ENCODE measurements around the gene LARP4B. TPM values are rescaled to one million over a fixed set of nuclear protein-coding genes. Genes with fewer than 3 reads are reported as not detected.
A peak's percentile ranks its signal among the peaks of the same experiment; 100 is the strongest.
"Not testable (repeated sequence)": the region's sequence is repeated elsewhere in the genome, so short reads cannot be mapped to it uniquely, and the experiment has no call there.

Gene LARP4B
- total RNA-seq, 2 donors from 2014 or later = 45.3 to 53.9 TPM

DNA sequence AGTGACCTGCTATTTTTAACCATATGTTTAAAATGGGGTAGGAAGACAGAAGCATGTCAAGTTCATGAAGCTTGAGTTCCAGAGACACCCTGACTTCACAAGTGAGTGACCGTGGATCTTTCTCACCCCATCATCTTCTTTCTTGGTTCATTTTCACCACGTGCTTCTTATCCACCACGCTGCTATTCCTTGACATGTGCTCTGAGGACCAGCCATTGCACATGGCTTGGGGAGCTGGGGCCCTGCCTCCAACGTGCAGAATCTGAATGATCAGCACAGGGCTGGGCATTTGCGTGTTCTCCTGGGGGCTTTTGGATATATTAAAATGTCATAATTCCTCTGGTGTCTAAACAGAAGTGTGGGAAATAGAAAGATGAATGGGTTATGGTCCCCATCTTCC is 31.7 kb upstream of the LARP4B start:
- DNase-seq = no peak
- ATAC-seq = no peak

DNA sequence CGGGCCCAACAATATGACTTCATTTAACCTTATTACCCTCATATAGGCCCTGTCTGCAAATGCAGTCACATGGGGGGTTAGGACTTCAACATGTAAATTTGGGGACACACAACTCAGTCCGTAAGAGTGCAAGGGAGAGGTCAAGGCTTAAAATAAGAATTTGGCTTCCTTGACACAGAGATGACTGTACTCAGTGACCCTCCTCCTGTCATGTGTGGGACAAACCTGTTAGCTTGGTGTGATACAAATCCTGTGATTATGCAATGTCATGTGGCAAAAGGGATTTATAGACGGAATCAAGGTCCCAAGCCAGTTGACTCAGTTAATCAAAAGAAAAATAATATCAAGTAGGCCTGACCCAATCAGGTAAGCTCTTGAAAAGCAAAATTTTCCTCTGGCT is 30.8 kb upstream of the LARP4B start:
- ATAC-seq = no peak
- DNase-seq = no peak
- intact Hi-C loops (cut with DNase I) = no loop called here

More for the DNA sequence above, 31.7 kb upstream of the LARP4B start:
- intact Hi-C loops (cut with DNase I) = no loop called here

GRCh38 chr10:958856-959255 is 27.4 kb upstream of the LARP4B start:
- DNase-seq (no peak), ATAC-seq (no peak)
- intact Hi-C loops (cut with DNase I) = no loop called here

- DNase-seq (no peak), ATAC-seq (no peak)
- intact Hi-C loops (cut with DNase I) = no loop called here
Measured at GRCh38 chr10:958106-958505, 26.6 kb upstream of the LARP4B start.

- DNase-seq (no peak), ATAC-seq (no peak)
- intact Hi-C loops (cut with DNase I) = no loop called here
Measured at GRCh38 chr10:955820-956217, 24.3 kb upstream of the LARP4B start.

DNA sequence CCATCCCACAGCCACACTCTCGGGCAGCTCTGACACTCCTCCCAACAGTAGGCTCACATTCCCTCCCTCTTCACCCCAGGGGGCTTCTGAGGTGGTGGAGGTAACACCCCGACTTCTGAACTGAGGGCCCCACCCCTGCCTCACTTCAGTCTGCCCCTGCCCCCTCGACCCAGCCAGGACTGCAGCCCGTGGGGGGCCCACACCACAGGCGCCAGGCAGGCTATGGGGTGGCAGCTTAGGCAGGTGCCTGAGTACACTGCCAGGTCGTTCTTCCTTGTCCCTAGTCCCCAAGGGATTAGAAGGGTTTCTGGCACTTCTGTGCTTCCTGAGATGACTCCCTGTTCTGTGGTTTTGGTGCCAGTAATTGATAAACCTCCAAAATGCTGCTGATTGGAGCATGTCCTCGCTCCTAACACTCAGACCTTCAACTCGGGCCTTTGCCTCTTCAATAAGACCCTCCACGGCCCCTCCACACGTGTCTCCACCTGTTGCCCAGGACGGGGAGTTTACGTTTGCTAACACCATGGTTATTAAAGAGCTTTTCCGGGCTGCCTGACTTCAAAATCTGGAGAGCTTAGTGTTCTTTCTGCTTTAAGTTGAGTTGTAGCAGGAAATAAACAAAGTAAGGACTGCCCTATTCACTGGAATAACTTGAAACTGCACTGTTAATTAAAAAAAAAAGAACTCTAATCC is 23.8 kb upstream of the LARP4B start:
- no peak for ATAC-seq
- intact Hi-C loops (cut with DNase I) = no loop called here
- no peak for DNase-seq

GRCh38 chr10:954396-954795 is 22.9 kb upstream of the LARP4B start:
- ATAC-seq = no peak
- intact Hi-C loops (cut with DNase I) = no loop called here
- DNase-seq = no peak

DNA sequence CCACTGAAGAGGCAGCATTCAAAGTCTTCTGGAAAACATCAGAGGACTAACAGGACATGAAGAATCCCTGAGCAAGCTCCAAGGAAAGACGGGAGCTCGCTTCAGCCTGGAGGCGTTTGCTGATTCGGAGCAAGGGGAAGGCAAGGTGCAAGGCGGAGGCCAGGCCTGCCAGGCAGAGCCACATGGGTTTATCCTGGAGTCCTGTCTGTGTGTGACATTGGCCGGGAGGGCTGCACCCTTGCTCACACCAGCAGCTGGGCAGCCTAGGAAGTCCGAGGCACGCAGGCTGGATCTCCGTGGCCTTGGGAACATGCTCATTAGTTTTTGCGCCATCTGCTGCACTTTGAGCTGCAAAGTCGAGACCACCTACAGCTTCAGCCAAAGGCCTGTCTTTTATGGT is 22.3 kb upstream of the LARP4B start:
- no peak for ATAC-seq
- intact Hi-C loops (cut with DNase I) = no loop called here
- DNase-seq = no peak

DNA sequence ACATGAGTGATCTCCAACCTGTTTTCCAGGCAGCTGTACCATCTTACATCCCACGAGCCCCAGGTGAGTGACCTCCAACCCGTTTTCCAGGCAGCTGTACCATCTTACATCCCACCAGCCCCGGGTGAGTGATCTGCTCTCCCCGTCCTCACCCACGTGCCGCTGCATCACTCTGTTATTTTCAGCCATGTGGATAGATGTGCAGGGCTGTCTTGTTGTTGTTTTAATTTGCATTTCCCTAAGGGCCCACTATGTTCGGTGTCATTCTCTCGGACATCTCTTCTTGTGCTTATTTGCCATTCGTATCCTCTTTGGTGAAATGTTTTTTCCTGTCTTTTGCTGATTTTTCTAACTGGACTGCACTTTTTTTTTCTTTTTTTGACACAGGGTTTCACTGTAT is 17.9 kb upstream of the LARP4B start:
- DNase-seq (no peak), ATAC-seq (no peak)
- intact Hi-C loops (cut with DNase I) = no loop called here

- ATAC-seq = no peak
- DNase-seq = no peak
- intact Hi-C loops (cut with DNase I) = no loop called here
Measured at GRCh38 chr10:948347-948746, 16.8 kb upstream of the LARP4B start.

- DNase-seq (no peak), ATAC-seq (no peak)
- intact Hi-C loops (cut with DNase I) = no loop called here
Measured at GRCh38 chr10:947881-948280, 16.4 kb upstream of the LARP4B start.

- DNase-seq (no peak), ATAC-seq (no peak)
- intact Hi-C loops (cut with DNase I) = no loop called here
Measured at GRCh38 chr10:947051-947450, 15.5 kb upstream of the LARP4B start.

GRCh38 chr10:945778-946177 is 14.3 kb upstream of the LARP4B start:
- intact Hi-C loops (cut with DNase I) = no loop called here
- DNase-seq = no peak
- no peak for ATAC-seq

DNA sequence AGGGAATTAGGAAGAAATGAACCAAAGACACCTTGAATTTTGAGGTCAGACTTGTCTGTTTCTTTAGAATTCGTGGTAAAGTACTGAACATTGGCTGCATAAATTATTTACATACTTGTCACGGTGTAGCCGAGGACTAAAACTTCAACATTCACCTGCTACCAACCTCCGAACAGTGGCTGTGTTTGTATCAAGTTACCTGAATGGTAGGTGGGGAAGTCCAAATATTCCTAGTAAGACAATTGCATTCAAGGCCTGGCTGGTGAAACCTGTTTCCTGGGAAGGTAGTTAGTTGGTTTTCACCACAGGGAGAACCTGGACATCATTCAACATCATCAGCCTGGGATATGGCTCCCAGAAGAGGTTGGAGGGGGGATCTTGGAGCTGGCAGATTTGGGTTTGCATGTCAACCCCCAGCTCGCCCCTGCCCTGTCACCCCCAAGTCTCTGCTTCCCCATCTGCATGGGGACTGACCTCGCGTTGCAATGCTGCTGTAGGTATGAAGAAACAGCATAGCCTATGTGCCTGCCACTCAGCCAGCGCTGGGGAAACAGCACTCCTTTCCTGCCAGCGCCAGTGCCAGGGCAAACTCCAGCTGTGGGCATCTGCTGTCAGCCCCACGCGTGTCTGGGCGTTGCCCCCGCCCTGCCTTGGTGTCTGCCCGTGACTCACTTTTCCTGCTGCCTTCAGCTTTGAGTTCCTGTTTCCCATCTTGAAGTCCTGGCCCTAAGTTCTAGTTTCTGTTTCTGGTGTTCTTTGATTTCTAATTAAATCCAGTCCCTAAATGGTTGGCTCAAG is 12.7 kb upstream of the LARP4B start:
- intact Hi-C loops (cut with DNase I) = no loop called here
- DNase-seq (peak; percentile 77), ATAC-seq (peak; percentile 71 to 89)

DNA sequence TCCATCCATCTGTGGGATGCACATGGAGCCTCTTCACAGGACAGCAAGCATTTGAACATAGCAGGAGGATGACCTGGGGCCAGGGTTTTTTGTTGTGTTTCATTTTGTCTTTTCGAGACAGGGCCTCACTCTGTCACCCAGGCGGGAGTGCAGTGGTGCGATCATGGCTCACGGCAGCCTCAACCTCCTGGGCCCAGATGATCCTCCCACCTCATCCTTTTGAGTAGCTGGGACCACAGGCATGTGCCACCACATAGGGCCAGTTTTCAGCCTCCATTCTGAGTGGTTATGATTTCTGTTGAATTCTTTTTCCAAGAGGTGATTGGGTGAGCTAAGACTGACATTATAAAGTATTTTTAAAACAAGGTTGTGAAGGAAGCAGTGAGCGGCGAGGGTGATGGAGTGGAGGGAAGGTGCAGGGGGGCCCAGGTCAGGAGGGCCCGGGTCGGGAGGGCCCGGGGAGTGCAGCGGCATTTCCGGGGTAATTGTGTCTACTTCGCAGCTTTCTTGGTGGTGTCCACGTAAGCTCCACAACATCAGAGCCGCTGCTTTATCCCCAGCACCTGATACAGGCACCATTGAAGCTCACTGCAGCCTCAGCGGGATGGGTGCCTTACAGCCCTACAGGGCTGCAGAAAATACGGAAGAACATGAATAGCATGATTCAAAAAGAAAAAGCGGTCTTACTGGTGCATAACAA is 12.0 kb upstream of the LARP4B start:
- ATAC-seq (no peak), DNase-seq (no peak)
- intact Hi-C loops (cut with DNase I) = no loop called here

DNA sequence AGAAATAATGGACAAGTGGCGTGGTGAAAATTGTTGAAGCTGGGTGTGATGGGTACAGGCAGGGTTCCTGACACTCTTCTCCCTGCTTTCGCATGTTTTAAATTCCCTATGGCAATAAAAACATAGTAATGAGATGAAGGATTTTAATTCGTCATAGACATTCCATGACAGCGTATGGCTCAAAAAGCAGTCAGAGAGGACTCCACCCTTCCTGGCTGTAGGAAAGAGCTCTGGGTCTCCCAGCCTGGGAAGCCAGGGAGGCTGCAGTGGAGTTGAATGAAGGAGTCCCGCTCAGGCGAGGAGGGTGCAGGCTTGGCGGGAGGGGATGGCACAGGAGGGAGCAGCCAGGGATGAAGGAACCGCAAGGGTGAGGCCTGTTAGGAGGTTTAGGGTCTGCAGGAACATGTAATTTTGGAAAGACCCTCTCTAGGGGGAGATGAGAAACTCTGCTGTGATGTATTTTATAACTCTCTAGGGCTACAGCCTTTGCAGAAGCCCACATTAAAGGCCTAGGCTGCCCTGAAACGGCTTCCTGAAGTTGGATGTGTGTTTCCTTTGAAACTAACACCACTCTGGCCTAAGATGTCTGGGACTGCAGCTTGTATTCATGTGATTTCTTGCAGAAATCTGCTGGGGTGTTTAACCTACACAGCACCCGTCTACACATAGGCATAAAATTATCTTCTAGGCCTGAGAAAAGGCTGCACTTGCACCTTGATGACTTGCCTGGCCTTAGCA is 7.6 kb upstream of the LARP4B start:
- ATAC-seq (no peak), DNase-seq (no peak)
- intact Hi-C loops (cut with DNase I) = loop anchor here in 1 of 2 donors (5.0 kb wide), 1 partner anchor 43 kb away; no protein-coding TSS in a partner anchor

- ATAC-seq (no peak), DNase-seq (no peak)
- intact Hi-C loops (cut with DNase I) = loop anchor here in 1 of 2 donors (5.0 kb wide), 1 partner anchor 47 kb away; no protein-coding TSS in a partner anchor
Measured at GRCh38 chr10:934746-935406, 3.4 kb upstream of the LARP4B start.

- ATAC-seq; intact Hi-C loops (cut with DNase I): not testable (repeated sequence)
Measured at GRCh38 chr10:934165-934564, 2.7 kb upstream of the LARP4B start.

DNA sequence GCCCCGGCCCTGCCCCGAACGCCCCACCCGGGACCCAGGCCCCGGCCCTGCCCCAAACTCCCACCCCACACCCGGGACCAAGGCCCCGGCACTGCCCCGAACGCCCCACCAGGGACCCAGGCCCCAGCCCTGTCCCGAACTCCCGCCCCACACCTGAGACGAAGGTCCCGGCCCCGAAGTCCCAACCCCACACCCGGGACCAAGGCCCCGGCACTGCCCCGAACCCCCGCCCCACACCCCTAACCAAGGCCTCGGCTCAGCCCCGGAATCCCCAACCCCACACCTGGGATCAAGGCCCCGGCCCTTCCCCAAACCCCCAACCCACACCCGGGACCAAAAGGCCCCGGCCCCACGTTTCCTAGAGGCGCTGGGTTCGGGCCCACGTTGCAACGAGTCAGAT is 1.1 kb upstream of the LARP4B start:
- intact Hi-C loops (cut with DNase I) = no loop called here
- ATAC-seq (no peak), DNase-seq (peak; percentile 30)

More at GRCh38 chr10:934165-934564, 2.7 kb upstream of the LARP4B start:
- DNase-seq = not testable (repeated sequence)

All from left cardiac atrium (tissue), 4 donors.